Osteoblast (primary cell): ENCODE data around the gene ZNF697. TPM values are rescaled to one million over a fixed set of nuclear protein-coding genes. Genes with fewer than 3 reads are reported as not detected.
"Not testable (repeated sequence)": the region's sequence is repeated elsewhere in the genome, so short reads cannot be mapped to it uniquely, and the experiment has no call there.

Experiments
- DNase-seq: peaks from one replicate; pipeline ENCODE4 v3.0.0; 2011; ENCODE audit warnings: low spot score, mixed read lengths; ENCODE audit not compliant: insufficient read length; ENCODE audit errors: missing footprints
- H2AFZ ChIP-seq: 2 replicates; pipeline ENCODE4 v1.6.0; 2011; ENCODE audit warnings: mild to moderate bottlenecking, low read length
- H3K27ac ChIP-seq: 2 replicates; pipeline ENCODE4 v1.5.1; 2011; ENCODE audit warnings: mild to moderate bottlenecking, low read depth, low read length, moderate library complexity
- H3K27me3 ChIP-seq: 2 replicates; pipeline ENCODE4 v1.6.0; 2012; ENCODE audit warnings: mild to moderate bottlenecking, control low read depth, inconsistent platforms, low read length, moderate library complexity; ENCODE audit not compliant: insufficient read depth
- H3K36me3 ChIP-seq: 2 replicates; pipeline ENCODE4 v1.5.1; 2011; ENCODE audit warnings: mild to moderate bottlenecking, low read length, control low read depth, moderate library complexity; ENCODE audit not compliant: insufficient read depth
- H3K4me1 ChIP-seq: 2 replicates; pipeline ENCODE4 v1.5.1; 2011; ENCODE audit warnings: mild to moderate bottlenecking, low read length, control low read depth, moderate library complexity; ENCODE audit not compliant: insufficient read depth
- H3K4me2 ChIP-seq: 2 replicates; pipeline ENCODE4 v1.6.0; 2011; ENCODE audit warnings: mild to moderate bottlenecking, low read length; ENCODE audit not compliant: insufficient read depth
- H3K4me3 ChIP-seq: fragments of 200-600 bp; sonication (generic); 3 replicates; pipeline ENCODE4 v1.5.1; 2012; ENCODE audit warnings: mild to moderate bottlenecking, low read length, inconsistent platforms; ENCODE audit not compliant: insufficient read depth
- H3K79me2 ChIP-seq: 2 replicates; pipeline ENCODE4 v1.6.0; 2012; ENCODE audit warnings: mild to moderate bottlenecking, low read length, control low read depth, inconsistent platforms; ENCODE audit not compliant: insufficient read depth
- H3K9me3 ChIP-seq: 2 replicates; pipeline ENCODE4 v1.5.1; 2011; ENCODE audit warnings: low read depth, low read length, control low read depth
- H4K20me1 ChIP-seq: 2 replicates; pipeline ENCODE4 v1.6.0; 2012; ENCODE audit warnings: mild to moderate bottlenecking, low read length, control low read depth; ENCODE audit not compliant: insufficient read depth
- CTCF ChIP-seq: IDR thresholded peaks from 2 replicates; pipeline ENCODE4 v1.5.1; 2011; ENCODE audit warnings: mild to moderate bottlenecking, low read depth, low read length, moderate library complexity; ENCODE audit errors: extremely low read depth
- total RNA-seq: library from RNA; depleted of rRNA; stranded (reverse); fragments of >200 nt; gene quantifications from 2 replicates; pipeline ENCODE4 v1.2.3, GENCODE V29; 2012

Gene ZNF697
- total RNA-seq, 1 donor, result 6.5 TPM

- DNase-seq, result no peak
- no peaks in the 10 kb centered on the region for H3K9me3 ChIP-seq
- H3K27me3 ChIP-seq, result peaks cover 8% of the 10 kb centered on the region
- no peak overlapping the region for H3K4me2 ChIP-seq
- H3K79me2 ChIP-seq, result no peaks in the 10 kb centered on the region
- no peak overlapping the region for H3K27ac ChIP-seq
- H3K36me3 ChIP-seq, result no peaks in the 10 kb centered on the region
- H4K20me1 ChIP-seq, result no peaks in the 10 kb centered on the region
- no peak for TF ChIP-seq CTCF
- H3K4me1 ChIP-seq, result no peaks in the 10 kb centered on the region
- no peak overlapping the region for H2AFZ ChIP-seq
- no peak overlapping the region for H3K4me3 ChIP-seq
These were observed 54.3 kb downstream of the ZNF697 start for GRCh38 chr1:119593805-119594204.

GRCh38 chr1:119590393-119590792, 57.7 kb downstream of the ZNF697 start:
- Histone ChIP-seq H3K4me1 (no peaks in the 10 kb centered on the region), H2AFZ (no peak overlapping the region), H3K36me3 (no peaks in the 10 kb centered on the region), H3K27me3 (peaks cover 14% of the 10 kb centered on the region), H4K20me1 (no peaks in the 10 kb centered on the region), H3K4me2 (no peak overlapping the region), H3K79me2 (no peaks in the 10 kb centered on the region), H3K9me3 (no peaks in the 10 kb centered on the region), H3K4me3 (no peak overlapping the region), H3K27ac (no peak overlapping the region)
- DNase-seq, result no peak
- no peak for TF ChIP-seq CTCF

GRCh38 chr1:119588621-119589020, 59.4 kb downstream of the ZNF697 start:
- no peaks in the 10 kb centered on the region for H3K9me3 ChIP-seq
- H3K4me2 ChIP-seq, result no peak overlapping the region
- H3K36me3 ChIP-seq, result no peaks in the 10 kb centered on the region
- no peaks in the 10 kb centered on the region for H3K79me2 ChIP-seq
- H3K27me3 ChIP-seq, result peaks cover 10% of the 10 kb centered on the region
- H2AFZ ChIP-seq, result no peak overlapping the region
- H4K20me1 ChIP-seq, result no peaks in the 10 kb centered on the region
- TF ChIP-seq CTCF, result no peak
- H3K27ac ChIP-seq, result no peak overlapping the region
- no peaks in the 10 kb centered on the region for H3K4me1 ChIP-seq
- DNase-seq, result no peak
- no peak overlapping the region for H3K4me3 ChIP-seq

GRCh38 chr1:119587341-119587740, 60.7 kb downstream of the ZNF697 start:
- no peak for DNase-seq
- Histone ChIP-seq H3K9me3 (no peaks in the 10 kb centered on the region), H3K36me3 (no peaks in the 10 kb centered on the region), H3K27me3 (peaks cover 6% of the 10 kb centered on the region), H3K4me1 (no peaks in the 10 kb centered on the region), H3K4me2 (no peak overlapping the region), H3K4me3 (no peak overlapping the region), H3K27ac (no peak overlapping the region), H4K20me1 (no peaks in the 10 kb centered on the region), H2AFZ (no peak overlapping the region), H3K79me2 (no peaks in the 10 kb centered on the region)
- TF ChIP-seq CTCF, result no peak

GRCh38 chr1:119585801-119586200, 62.3 kb downstream of the ZNF697 start:
- not testable (repeated sequence) for H3K9me3 ChIP-seq, H3K4me1 ChIP-seq, H3K4me2 ChIP-seq, H3K4me3 ChIP-seq, H3K27me3 ChIP-seq, DNase-seq, H3K36me3 ChIP-seq, H2AFZ ChIP-seq, H4K20me1 ChIP-seq, H3K27ac ChIP-seq, H3K79me2 ChIP-seq
